ENCODE results near the gene PKP1.

The PKP1 gene

GRCh38 chr1:201272799-201273198, 10.5 kb upstream of the PKP1 start:
- Histone ChIP-seq H3K4me2 (ENCODE audit: low read length) (no peak overlapping the region), H3K36me3 (ENCODE audit: control insufficient read depth, insufficient read depth, low read length) (no peaks in the 10 kb centered on the region), H3K27ac (ENCODE audit: low read depth, low read length) (no peak overlapping the region), H3K79me1 (ENCODE audit: low read length) (no peaks in the 10 kb centered on the region), H3K27me3 (ENCODE audit: insufficient read depth, low read length, poor library complexity) (no peaks in the 10 kb centered on the region), H3K56ac (ENCODE audit: low read length) (no peak overlapping the region), H3K9ac (ENCODE audit: low read length) (no peak overlapping the region), H2BK15ac (replicated peaks; ENCODE audit: low read depth) (no peak overlapping the region), H2BK120ac (ENCODE audit: low read depth, low read length) (no peak overlapping the region), H3K23ac (ENCODE audit: low read length) (peak overlapping the region; percentile 37), H3K79me2 (ENCODE audit: control insufficient read depth, insufficient read depth, low read length) (no peaks in the 10 kb centered on the region), H4K5ac (ENCODE audit: low read length) (no peak overlapping the region), H4K8ac (ENCODE audit: low read depth, low read length) (no peak overlapping the region), H3K18ac (ENCODE audit: low read length) (no peak overlapping the region), H2AK5ac (ENCODE audit: low read length) (no peak overlapping the region), H3K4ac (ENCODE audit: low read depth, low read length) (no peak overlapping the region), H3K4me3 (ENCODE audit: low read length) (no peak overlapping the region), H3K4me1 (ENCODE audit: control insufficient read depth, low read depth, low read length) (peaks cover 2% of the 10 kb centered on the region), H2BK5ac (ENCODE audit: low read length) (no peak overlapping the region)
- WGBS (ENCODE audit: extremely low coverage, insufficient coverage, low lambda C conversion rate): no CpG with 5 or more reads among the region's 10 CpGs
- peak; percentile 90 for DNase-seq

- Histone ChIP-seq H3K4me2 (ENCODE audit: low read length) (no peak overlapping the region), H3K36me3 (ENCODE audit: control insufficient read depth, insufficient read depth, low read length) (no peaks in the 10 kb centered on the region), H3K18ac (ENCODE audit: low read length) (no peak overlapping the region), H3K23ac (ENCODE audit: low read length) (no peak overlapping the region), H3K4me1 (ENCODE audit: control insufficient read depth, low read depth, low read length) (peaks cover 2% of the 10 kb centered on the region), H2BK15ac (replicated peaks; ENCODE audit: low read depth) (no peak overlapping the region), H4K8ac (ENCODE audit: low read depth, low read length) (no peak overlapping the region), H3K27me3 (ENCODE audit: insufficient read depth, low read length, poor library complexity) (no peaks in the 10 kb centered on the region), H3K9ac (ENCODE audit: low read length) (no peak overlapping the region), H3K79me1 (ENCODE audit: low read length) (no peaks in the 10 kb centered on the region), H3K56ac (ENCODE audit: low read length) (no peak overlapping the region), H3K4me3 (ENCODE audit: low read length) (no peak overlapping the region), H2AK5ac (ENCODE audit: low read length) (no peak overlapping the region), H3K27ac (ENCODE audit: low read depth, low read length) (no peak overlapping the region), H4K5ac (ENCODE audit: low read length) (no peak overlapping the region), H2BK5ac (ENCODE audit: low read length) (no peak overlapping the region), H3K79me2 (ENCODE audit: control insufficient read depth, insufficient read depth, low read length) (no peaks in the 10 kb centered on the region), H3K4ac (ENCODE audit: low read depth, low read length) (no peak overlapping the region), H2BK120ac (ENCODE audit: low read depth, low read length) (no peak overlapping the region)
- DNase-seq: peak; percentile 40
- no CpG with 5 or more reads among the region's 12 CpGs for WGBS (ENCODE audit: extremely low coverage, insufficient coverage, low lambda C conversion rate)
Observed at GRCh38 chr1:201274616-201275252, 8.6 kb upstream of the PKP1 start.

- no CpG with 5 or more reads among the region's 15 CpGs for WGBS (ENCODE audit: extremely low coverage, insufficient coverage, low lambda C conversion rate)
- Histone ChIP-seq H3K56ac (ENCODE audit: low read length) (no peak overlapping the region), H2BK120ac (ENCODE audit: low read depth, low read length) (no peak overlapping the region), H4K5ac (ENCODE audit: low read length) (no peak overlapping the region), H3K4me2 (ENCODE audit: low read length) (no peak overlapping the region), H3K79me1 (ENCODE audit: low read length) (no peaks in the 10 kb centered on the region), H2BK5ac (ENCODE audit: low read length) (no peak overlapping the region), H2AK5ac (ENCODE audit: low read length) (no peak overlapping the region), H3K79me2 (ENCODE audit: control insufficient read depth, insufficient read depth, low read length) (no peaks in the 10 kb centered on the region), H3K9ac (ENCODE audit: low read length) (no peak overlapping the region), H3K36me3 (ENCODE audit: control insufficient read depth, insufficient read depth, low read length) (no peaks in the 10 kb centered on the region), H4K8ac (ENCODE audit: low read depth, low read length) (no peak overlapping the region), H3K27ac (ENCODE audit: low read depth, low read length) (no peak overlapping the region), H3K4ac (ENCODE audit: low read depth, low read length) (no peak overlapping the region), H3K18ac (ENCODE audit: low read length) (no peak overlapping the region), H3K4me3 (ENCODE audit: low read length) (no peak overlapping the region), H2BK15ac (replicated peaks; ENCODE audit: low read depth) (no peak overlapping the region), H3K27me3 (ENCODE audit: insufficient read depth, low read length, poor library complexity) (no peaks in the 10 kb centered on the region), H3K23ac (ENCODE audit: low read length) (no peak overlapping the region), H3K4me1 (ENCODE audit: control insufficient read depth, low read depth, low read length) (peaks cover 2% of the 10 kb centered on the region)
- DNase-seq: no peak
Observed at GRCh38 chr1:201275253-201275666, 8.0 kb upstream of the PKP1 start.

- no peak overlapping the region for H4K8ac ChIP-seq (ENCODE audit: low read depth, low read length)
- no peak overlapping the region for H2AK5ac ChIP-seq (ENCODE audit: low read length)
- no peak overlapping the region for H3K18ac ChIP-seq (ENCODE audit: low read length)
- no CpG with 5 or more reads among the region's 6 CpGs for WGBS (ENCODE audit: extremely low coverage, insufficient coverage, low lambda C conversion rate)
- H3K9ac ChIP-seq (ENCODE audit: low read length): no peak overlapping the region
- no peak overlapping the region for H3K23ac ChIP-seq (ENCODE audit: low read length)
- no peak overlapping the region for H2BK15ac ChIP-seq (replicated peaks; ENCODE audit: low read depth)
- no peak overlapping the region for H2BK5ac ChIP-seq (ENCODE audit: low read length)
- no peak overlapping the region for H3K4me3 ChIP-seq (ENCODE audit: low read length)
- H3K4me1 ChIP-seq (ENCODE audit: control insufficient read depth, low read depth, low read length): peaks cover 2% of the 10 kb centered on the region
- no peaks in the 10 kb centered on the region for H3K27me3 ChIP-seq (ENCODE audit: insufficient read depth, low read length, poor library complexity)
- H3K4ac ChIP-seq (ENCODE audit: low read depth, low read length): no peak overlapping the region
- no peaks in the 10 kb centered on the region for H3K79me1 ChIP-seq (ENCODE audit: low read length)
- DNase-seq: no peak
- no peaks in the 10 kb centered on the region for H3K79me2 ChIP-seq (ENCODE audit: control insufficient read depth, insufficient read depth, low read length)
- H2BK120ac ChIP-seq (ENCODE audit: low read depth, low read length): no peak overlapping the region
- no peaks in the 10 kb centered on the region for H3K36me3 ChIP-seq (ENCODE audit: control insufficient read depth, insufficient read depth, low read length)
- H3K27ac ChIP-seq (ENCODE audit: low read depth, low read length): no peak overlapping the region
- H3K4me2 ChIP-seq (ENCODE audit: low read length): no peak overlapping the region
- H3K56ac ChIP-seq (ENCODE audit: low read length): no peak overlapping the region
- no peak overlapping the region for H4K5ac ChIP-seq (ENCODE audit: low read length)
Observed at GRCh38 chr1:201276891-201277290, 6.4 kb upstream of the PKP1 start.

- H3K4ac ChIP-seq (ENCODE audit: low read depth, low read length): no peak overlapping the region
- peaks cover 2% of the 10 kb centered on the region for H3K4me1 ChIP-seq (ENCODE audit: control insufficient read depth, low read depth, low read length)
- no peak overlapping the region for H4K5ac ChIP-seq (ENCODE audit: low read length)
- no peak overlapping the region for H3K27ac ChIP-seq (ENCODE audit: low read depth, low read length)
- H3K4me3 ChIP-seq (ENCODE audit: low read length): no peak overlapping the region
- H2AK5ac ChIP-seq (ENCODE audit: low read length): no peak overlapping the region
- H2BK15ac ChIP-seq (replicated peaks; ENCODE audit: low read depth): no peak overlapping the region
- no peak overlapping the region for H3K9ac ChIP-seq (ENCODE audit: low read length)
- no peaks in the 10 kb centered on the region for H3K79me2 ChIP-seq (ENCODE audit: control insufficient read depth, insufficient read depth, low read length)
- no CpG with 5 or more reads among the region's 4 CpGs for WGBS (ENCODE audit: extremely low coverage, insufficient coverage, low lambda C conversion rate)
- H3K23ac ChIP-seq (ENCODE audit: low read length): no peak overlapping the region
- H3K56ac ChIP-seq (ENCODE audit: low read length): no peak overlapping the region
- no peak overlapping the region for H2BK5ac ChIP-seq (ENCODE audit: low read length)
- no peak overlapping the region for H3K4me2 ChIP-seq (ENCODE audit: low read length)
- no peaks in the 10 kb centered on the region for H3K79me1 ChIP-seq (ENCODE audit: low read length)
- H2BK120ac ChIP-seq (ENCODE audit: low read depth, low read length): no peak overlapping the region
- no peaks in the 10 kb centered on the region for H3K27me3 ChIP-seq (ENCODE audit: insufficient read depth, low read length, poor library complexity)
- no peak for DNase-seq
- no peak overlapping the region for H4K8ac ChIP-seq (ENCODE audit: low read depth, low read length)
- H3K18ac ChIP-seq (ENCODE audit: low read length): no peak overlapping the region
- H3K36me3 ChIP-seq (ENCODE audit: control insufficient read depth, insufficient read depth, low read length): no peaks in the 10 kb centered on the region
Observed at GRCh38 chr1:201277441-201277840, 5.9 kb upstream of the PKP1 start.

- Histone ChIP-seq H3K4me3 (ENCODE audit: low read length) (no peak overlapping the region), H2BK120ac (ENCODE audit: low read depth, low read length) (no peak overlapping the region), H3K23ac (ENCODE audit: low read length) (no peak overlapping the region), H2AK5ac (ENCODE audit: low read length) (no peak overlapping the region), H3K4me2 (ENCODE audit: low read length) (no peak overlapping the region), H3K18ac (ENCODE audit: low read length) (no peak overlapping the region), H3K79me2 (ENCODE audit: control insufficient read depth, insufficient read depth, low read length) (no peaks in the 10 kb centered on the region), H3K4ac (ENCODE audit: low read depth, low read length) (no peak overlapping the region), H3K4me1 (ENCODE audit: control insufficient read depth, low read depth, low read length) (no peaks in the 10 kb centered on the region), H3K27ac (ENCODE audit: low read depth, low read length) (no peak overlapping the region), H3K9ac (ENCODE audit: low read length) (no peak overlapping the region), H4K8ac (ENCODE audit: low read depth, low read length) (no peak overlapping the region), H2BK5ac (ENCODE audit: low read length) (no peak overlapping the region), H3K36me3 (ENCODE audit: control insufficient read depth, insufficient read depth, low read length) (no peaks in the 10 kb centered on the region), H3K27me3 (ENCODE audit: insufficient read depth, low read length, poor library complexity) (peaks cover 5% of the 10 kb centered on the region), H2BK15ac (replicated peaks; ENCODE audit: low read depth) (no peak overlapping the region), H3K56ac (ENCODE audit: low read length) (no peak overlapping the region), H3K79me1 (ENCODE audit: low read length) (no peaks in the 10 kb centered on the region), H4K5ac (ENCODE audit: low read length) (no peak overlapping the region)
- no peak for DNase-seq
- no CpG with 5 or more reads among the region's 8 CpGs for WGBS (ENCODE audit: extremely low coverage, insufficient coverage, low lambda C conversion rate)
Observed at GRCh38 chr1:201279313-201279712, 4.0 kb upstream of the PKP1 start.
